ENCODE data around the gene TENT5C. TPM values are rescaled to one million over a fixed set of nuclear protein-coding genes. Genes with fewer than 3 reads are reported as not detected.
"Not testable (repeated sequence)": the region's sequence is repeated elsewhere in the genome, so short reads cannot be mapped to it uniquely, and the experiment has no call there.

TENT5C gene
- total and polyA plus RNA-seq, 2 of the 13 experiments (the other 11 are each of a cell fraction or from before 2014, with no cell fraction given), result 0.02 to 0.38 TPM

DNA sequence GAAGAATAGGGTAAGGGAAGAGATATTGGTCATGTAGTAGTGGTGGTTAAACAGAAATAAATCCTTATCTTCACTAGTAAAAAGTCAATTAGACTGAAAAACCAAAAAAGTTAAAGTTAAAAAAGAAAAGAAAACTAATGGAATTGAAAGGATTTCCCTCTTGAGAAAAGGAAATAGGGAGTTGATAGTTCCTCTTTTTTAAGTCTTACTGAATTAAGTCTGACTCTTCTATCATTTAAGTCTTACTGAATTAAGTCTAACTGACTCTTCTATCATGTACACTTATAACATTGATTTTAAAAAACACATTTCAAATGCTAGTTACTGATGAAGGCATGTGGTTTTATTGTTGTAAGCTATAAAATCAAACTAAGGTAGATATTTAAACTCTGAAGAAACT is 49.5 kb upstream of the TENT5C start (continued):
- no peak for TF ChIP-seq ZNF569 (CRISPR knock-in tag; IDR thresholded peaks at IDR 0.05; ENCODE audit: borderline replicate concordance)
- no peak for TF ChIP-seq ZFP1 (CRISPR knock-in tag; IDR thresholded peaks at IDR 0.05)
- no peak for TF ChIP-seq TCF12 (IDR thresholded peaks at IDR 0.05)
- TF ChIP-seq TCF12 (CRISPR knock-in tag; IDR thresholded peaks at IDR 0.05), result no peak
- TF ChIP-seq, protein P1, sequence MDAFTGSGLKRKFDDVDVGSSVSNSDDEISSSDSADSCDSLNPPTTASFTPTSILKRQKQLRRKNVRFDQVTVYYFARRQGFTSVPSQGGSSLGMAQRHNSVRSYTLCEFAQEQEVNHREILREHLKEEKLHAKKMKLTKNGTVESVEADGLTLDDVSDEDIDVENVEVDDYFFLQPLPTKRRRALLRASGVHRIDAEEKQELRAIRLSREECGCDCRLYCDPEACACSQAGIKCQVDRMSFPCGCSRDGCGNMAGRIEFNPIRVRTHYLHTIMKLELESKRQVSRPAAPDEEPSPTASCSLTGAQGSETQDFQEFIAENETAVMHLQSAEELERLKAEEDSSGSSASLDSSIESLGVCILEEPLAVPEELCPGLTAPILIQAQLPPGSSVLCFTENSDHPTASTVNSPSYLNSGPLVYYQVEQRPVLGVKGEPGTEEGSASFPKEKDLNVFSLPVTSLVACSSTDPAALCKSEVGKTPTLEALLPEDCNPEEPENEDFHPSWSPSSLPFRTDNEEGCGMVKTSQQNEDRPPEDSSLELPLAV (CRISPR knock-in tag; conservative IDR thresholded peaks at IDR 0.05; ENCODE audit: low read depth), result no peak
- TF ChIP-seq MTF1 (CRISPR knock-in tag; IDR thresholded peaks at IDR 0.05), result no peak
- TF ChIP-seq SMARCE1 (IDR thresholded peaks at IDR 0.05; ENCODE audit: borderline replicate concordance), result no peak

DNA sequence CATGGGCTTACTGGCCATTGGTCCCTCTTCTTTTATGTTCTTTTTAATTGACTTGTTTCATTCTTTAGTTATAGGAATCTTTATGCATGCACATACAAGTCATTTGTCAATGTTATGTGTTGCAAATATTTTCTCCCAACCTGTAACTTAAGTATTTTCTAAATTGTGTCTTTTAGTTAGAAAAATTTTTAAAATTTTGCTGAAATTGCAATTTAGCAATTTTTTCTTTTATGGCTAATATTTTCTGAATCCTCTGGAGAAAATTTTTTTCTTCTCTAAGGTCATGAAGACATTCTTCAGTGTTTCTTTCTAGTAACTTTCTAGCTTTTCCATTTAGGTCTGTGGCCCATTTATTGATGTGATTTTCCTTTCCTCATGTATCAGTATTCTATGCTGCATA is 48.9 kb upstream of the TENT5C start:
- POLR2A ChIA-PET, result no interaction called here
- no peak overlapping the region for H3K9ac ChIP-seq (ENCODE audit: insufficient read depth, low read depth, low read length)
- no peaks in the 10 kb centered on the region for H3K36me3 ChIP-seq (replicated peaks in 1 of 2; ENCODE audit: control insufficient read depth in 1 of 2, insufficient read depth in 2 of 2, low read length in 2 of 2)
- ATAC-seq (no peak), DNase-seq (ENCODE audit: low spot score) (no peak), FAIRE-seq (no peak)
- H3K27ac ChIP-seq (ENCODE audit: extremely low read length, insufficient read depth, low read length), result no peak overlapping the region
- CTCF ChIA-PET (ENCODE audit: low intra/inter-chr PET ratio, low total read pairs), result no interaction called here
- no peaks in the 10 kb centered on the region for H4K20me1 ChIP-seq (ENCODE audit: insufficient read depth, low read length)
- intact Hi-C loops (cut with micrococcal nuclease; ENCODE audit: unreplicated experiment), result no loop called here
- H3K9me3 ChIP-seq (ENCODE audit: low read length), result no peaks in the 10 kb centered on the region
- TF ChIP-seq MAFK (conservative IDR thresholded peaks at IDR 0.05 in 1 of 2, IDR thresholded peaks at IDR 0.05 in 1 of 2; ENCODE audit: low read length in 2 of 2), result peak; percentile 73 to 87
- TF ChIP-seq FOXO1 (CRISPR knock-in tag; IDR thresholded peaks at IDR 0.05), result no peak
- TF ChIP-seq MAFF (IDR thresholded peaks at IDR 0.05; ENCODE audit: low read depth, low read length), result peak; percentile 76
- BruUV-seq (replicated peaks), result no TSS peak
- no peak overlapping the region for H3K4me2 ChIP-seq (ENCODE audit: low read depth, low read length)
- in situ Hi-C loops (cut with HindIII; ENCODE audit: extremely low pct_ligation_motif_present, low pct_unique_long_range_greater_than_20kb), result no loop called here
- H2AFZ ChIP-seq (ENCODE audit: low read length), result no peak overlapping the region
- no peaks in the 10 kb centered on the region for H3K4me1 ChIP-seq (ENCODE audit: insufficient read depth, low read length)
- no peaks in the 10 kb centered on the region for H3K27me3 ChIP-seq (ENCODE audit: control insufficient read depth in 1 of 2, insufficient read depth in 2 of 2, low read length in 2 of 2)
- no peaks in the 10 kb centered on the region for H3K79me2 ChIP-seq (ENCODE audit: insufficient read depth, low read length)
- H3K4me3 ChIP-seq (replicated peaks in 1 of 3; ENCODE audit: insufficient read depth in 1 of 3, low read depth in 2 of 3, low read length in 3 of 3), result no peak overlapping the region

DNA sequence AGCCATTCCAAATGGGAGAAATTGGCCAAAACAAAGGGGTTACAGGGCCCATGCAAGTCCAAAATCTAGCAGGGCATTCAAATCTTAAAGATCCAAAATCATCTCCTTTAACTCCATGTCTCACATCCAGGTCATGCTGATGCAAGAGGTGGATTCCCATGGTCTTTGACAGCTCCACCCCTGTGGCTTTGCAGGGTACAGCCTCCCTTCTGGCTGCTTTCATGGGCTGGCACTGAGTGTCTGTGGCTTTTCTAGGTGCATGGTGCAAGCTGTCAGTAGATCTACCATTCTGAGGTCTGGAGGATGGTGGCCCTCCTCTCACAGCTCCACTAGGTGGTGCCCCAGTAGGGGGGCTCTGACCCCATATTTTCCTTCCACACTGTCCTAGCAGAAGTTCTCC is 47.4 kb upstream of the TENT5C start:
- BruUV-seq (replicated peaks); in situ Hi-C loops (cut with HindIII; ENCODE audit: extremely low pct_ligation_motif_present, low pct_unique_long_range_greater_than_20kb); H3K9ac ChIP-seq (ENCODE audit: insufficient read depth, low read depth, low read length); H4K20me1 ChIP-seq (ENCODE audit: insufficient read depth, low read length); CTCF ChIA-PET (ENCODE audit: low intra/inter-chr PET ratio, low total read pairs); H3K36me3 ChIP-seq (replicated peaks in 1 of 2; ENCODE audit: control insufficient read depth in 1 of 2, insufficient read depth in 2 of 2, low read length in 2 of 2); H3K79me2 ChIP-seq (ENCODE audit: insufficient read depth, low read length); H3K4me2 ChIP-seq (ENCODE audit: low read depth, low read length); FAIRE-seq; H3K27ac ChIP-seq (ENCODE audit: extremely low read length, insufficient read depth, low read length); POLR2A ChIA-PET; H2AFZ ChIP-seq (ENCODE audit: low read length); ATAC-seq; DNase-seq (ENCODE audit: low spot score); intact Hi-C loops (cut with micrococcal nuclease; ENCODE audit: unreplicated experiment); H3K9me3 ChIP-seq (ENCODE audit: low read length); H3K27me3 ChIP-seq (ENCODE audit: control insufficient read depth in 1 of 2, insufficient read depth in 2 of 2, low read length in 2 of 2); H3K4me3 ChIP-seq (replicated peaks in 1 of 3; ENCODE audit: insufficient read depth in 1 of 3, low read depth in 2 of 3, low read length in 3 of 3): not testable (repeated sequence)
- H3K4me1 ChIP-seq (ENCODE audit: insufficient read depth, low read length), result peaks cover 13% of the 10 kb centered on the region

Measured in HepG2 (cell line).